ENCODE measurements around the gene LAMTOR2.

GRCh38 chr1:156045076-156045475, 9.5 kb upstream of the LAMTOR2 start:
- TF ChIP-seq CTCF (conservative IDR thresholded peaks at IDR 0.05; ENCODE audit: low read depth, low read length) (no peak), POLR2A (IDR thresholded peaks at IDR 0.05; ENCODE audit: low read depth, low read length) (no peak), ELK1 (IDR thresholded peaks at IDR 0.05; ENCODE audit: borderline replicate concordance, low read depth, low read length) (no peak), RCOR1 (IDR thresholded peaks at IDR 0.05; ENCODE audit: insufficient replicate concordance, low read length) (no peak), RAD21 (IDR thresholded peaks at IDR 0.05; ENCODE audit: low read length) (no peak)
